ENCODE results near the gene SPTSSA. TPM values are rescaled to one million over a fixed set of nuclear protein-coding genes. Genes with fewer than 3 reads are reported as not detected.

SPTSSA gene
- total RNA-seq, 1 donor = 10.5 TPM

DNA sequence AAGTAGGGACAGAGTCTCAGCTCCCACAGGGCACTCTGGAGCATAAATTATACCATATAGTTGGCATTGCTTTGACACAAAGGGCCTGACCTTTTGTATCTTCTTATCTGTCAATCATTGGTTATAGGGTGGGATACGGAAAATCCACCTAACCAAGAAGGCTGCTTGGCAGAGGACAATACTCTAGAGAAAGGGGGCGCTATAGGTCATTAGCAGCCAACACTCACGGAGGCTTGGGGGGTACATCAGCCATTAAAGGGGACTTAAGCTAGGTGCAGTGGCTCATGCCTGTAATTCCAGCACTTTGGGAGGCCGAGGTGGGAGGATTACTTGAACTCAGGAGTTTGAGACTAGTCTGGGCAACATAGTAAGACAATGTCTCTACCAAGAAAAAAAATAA is 22.9 kb downstream of the SPTSSA start:
- Histone ChIP-seq H3K36me3 (ENCODE audit: insufficient read depth, low read length) (no peaks in the 10 kb centered on the region), H3K4me2 (ENCODE audit: insufficient read depth, low read length) (no peak overlapping the region), H3K4me1 (ENCODE audit: insufficient read depth, low read length) (peaks cover 14% of the 10 kb centered on the region), H3K27ac (ENCODE audit: low read depth, low read length) (no peak overlapping the region), H3K4me3 (ENCODE audit: insufficient read depth, low read length) (no peak overlapping the region), H4K20me1 (ENCODE audit: insufficient read depth, low read length) (peaks cover 6% of the 10 kb centered on the region), H2AFZ (ENCODE audit: low read length) (no peak overlapping the region), H3K27me3 (ENCODE audit: insufficient read depth, low read length) (no peaks in the 10 kb centered on the region), H3K79me2 (ENCODE audit: insufficient read depth, low read length) (peaks cover 23% of the 10 kb centered on the region), H3K9me3 (ENCODE audit: low read depth, low read length) (no peaks in the 10 kb centered on the region)
- DNase-seq (ENCODE audit: insufficient read length, low spot score, missing footprints) = no peak
- TF ChIP-seq, protein P1, sequence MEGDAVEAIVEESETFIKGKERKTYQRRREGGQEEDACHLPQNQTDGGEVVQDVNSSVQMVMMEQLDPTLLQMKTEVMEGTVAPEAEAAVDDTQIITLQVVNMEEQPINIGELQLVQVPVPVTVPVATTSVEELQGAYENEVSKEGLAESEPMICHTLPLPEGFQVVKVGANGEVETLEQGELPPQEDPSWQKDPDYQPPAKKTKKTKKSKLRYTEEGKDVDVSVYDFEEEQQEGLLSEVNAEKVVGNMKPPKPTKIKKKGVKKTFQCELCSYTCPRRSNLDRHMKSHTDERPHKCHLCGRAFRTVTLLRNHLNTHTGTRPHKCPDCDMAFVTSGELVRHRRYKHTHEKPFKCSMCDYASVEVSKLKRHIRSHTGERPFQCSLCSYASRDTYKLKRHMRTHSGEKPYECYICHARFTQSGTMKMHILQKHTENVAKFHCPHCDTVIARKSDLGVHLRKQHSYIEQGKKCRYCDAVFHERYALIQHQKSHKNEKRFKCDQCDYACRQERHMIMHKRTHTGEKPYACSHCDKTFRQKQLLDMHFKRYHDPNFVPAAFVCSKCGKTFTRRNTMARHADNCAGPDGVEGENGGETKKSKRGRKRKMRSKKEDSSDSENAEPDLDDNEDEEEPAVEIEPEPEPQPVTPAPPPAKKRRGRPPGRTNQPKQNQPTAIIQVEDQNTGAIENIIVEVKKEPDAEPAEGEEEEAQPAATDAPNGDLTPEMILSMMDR (IDR thresholded peaks at IDR 0.05; ENCODE audit: extremely low read depth, low read depth, low read length) = no peak

DNA sequence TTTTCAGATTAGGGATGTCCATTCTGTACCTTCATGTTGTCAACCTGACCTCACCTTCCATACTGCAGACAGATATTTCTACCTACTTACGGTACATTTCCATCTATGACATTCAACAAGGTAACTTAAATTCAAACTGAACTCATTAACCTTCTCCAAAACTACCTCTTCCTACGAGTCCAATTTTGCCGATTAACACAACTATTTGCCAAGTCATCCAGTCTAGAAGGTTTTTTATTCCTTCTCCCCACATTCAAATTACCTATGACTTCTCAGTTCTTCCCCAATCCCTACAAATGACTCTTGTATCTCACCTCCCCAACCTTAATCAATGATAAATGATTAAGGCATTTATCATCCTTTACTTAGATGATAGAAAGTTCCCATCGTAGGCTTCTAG is 23.6 kb downstream of the SPTSSA start:
- Histone ChIP-seq H4K20me1 (ENCODE audit: insufficient read depth, low read length) (peaks cover 6% of the 10 kb centered on the region), H3K36me3 (ENCODE audit: insufficient read depth, low read length) (no peaks in the 10 kb centered on the region), H3K4me3 (ENCODE audit: insufficient read depth, low read length) (no peak overlapping the region), H3K27ac (ENCODE audit: low read depth, low read length) (no peak overlapping the region), H3K27me3 (ENCODE audit: insufficient read depth, low read length) (no peaks in the 10 kb centered on the region), H3K4me1 (ENCODE audit: insufficient read depth, low read length) (peaks cover 14% of the 10 kb centered on the region), H3K9me3 (ENCODE audit: low read depth, low read length) (no peaks in the 10 kb centered on the region), H3K4me2 (ENCODE audit: insufficient read depth, low read length) (no peak overlapping the region), H2AFZ (ENCODE audit: low read length) (no peak overlapping the region), H3K79me2 (ENCODE audit: insufficient read depth, low read length) (peaks cover 23% of the 10 kb centered on the region)
- no peak for DNase-seq (ENCODE audit: insufficient read length, low spot score, missing footprints)
- TF ChIP-seq, protein P1 (IDR thresholded peaks at IDR 0.05; ENCODE audit: extremely low read depth, low read depth, low read length) = no peak

DNA sequence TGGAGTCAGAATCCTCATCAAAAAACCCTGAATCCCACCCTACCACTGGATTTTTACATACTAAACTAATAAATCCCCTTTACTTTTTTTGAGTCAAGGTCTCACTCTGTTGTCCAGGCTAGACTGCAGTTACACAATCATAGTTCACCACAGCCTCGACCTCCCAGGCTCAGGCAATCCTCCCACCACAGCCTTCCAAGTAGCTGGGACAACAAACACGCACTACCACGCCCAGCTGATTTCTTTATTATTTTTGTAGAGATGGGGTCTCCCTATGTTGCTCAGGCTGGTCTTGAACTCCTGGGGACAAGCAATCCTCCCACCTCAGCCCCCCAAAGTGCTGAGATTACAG is 24.3 kb downstream of the SPTSSA start:
- Histone ChIP-seq H2AFZ (ENCODE audit: low read length) (no peak overlapping the region), H3K36me3 (ENCODE audit: insufficient read depth, low read length) (no peaks in the 10 kb centered on the region), H3K4me2 (ENCODE audit: insufficient read depth, low read length) (no peak overlapping the region), H3K4me3 (ENCODE audit: insufficient read depth, low read length) (no peak overlapping the region), H3K27ac (ENCODE audit: low read depth, low read length) (no peak overlapping the region), H3K4me1 (ENCODE audit: insufficient read depth, low read length) (peaks cover 14% of the 10 kb centered on the region), H3K9me3 (ENCODE audit: low read depth, low read length) (no peaks in the 10 kb centered on the region), H4K20me1 (ENCODE audit: insufficient read depth, low read length) (peaks cover 6% of the 10 kb centered on the region), H3K27me3 (ENCODE audit: insufficient read depth, low read length) (no peaks in the 10 kb centered on the region), H3K79me2 (ENCODE audit: insufficient read depth, low read length) (peaks cover 23% of the 10 kb centered on the region)
- TF ChIP-seq, protein P1 (IDR thresholded peaks at IDR 0.05; ENCODE audit: extremely low read depth, low read depth, low read length) = no peak
- DNase-seq (ENCODE audit: insufficient read length, low spot score, missing footprints) = no peak

DNA sequence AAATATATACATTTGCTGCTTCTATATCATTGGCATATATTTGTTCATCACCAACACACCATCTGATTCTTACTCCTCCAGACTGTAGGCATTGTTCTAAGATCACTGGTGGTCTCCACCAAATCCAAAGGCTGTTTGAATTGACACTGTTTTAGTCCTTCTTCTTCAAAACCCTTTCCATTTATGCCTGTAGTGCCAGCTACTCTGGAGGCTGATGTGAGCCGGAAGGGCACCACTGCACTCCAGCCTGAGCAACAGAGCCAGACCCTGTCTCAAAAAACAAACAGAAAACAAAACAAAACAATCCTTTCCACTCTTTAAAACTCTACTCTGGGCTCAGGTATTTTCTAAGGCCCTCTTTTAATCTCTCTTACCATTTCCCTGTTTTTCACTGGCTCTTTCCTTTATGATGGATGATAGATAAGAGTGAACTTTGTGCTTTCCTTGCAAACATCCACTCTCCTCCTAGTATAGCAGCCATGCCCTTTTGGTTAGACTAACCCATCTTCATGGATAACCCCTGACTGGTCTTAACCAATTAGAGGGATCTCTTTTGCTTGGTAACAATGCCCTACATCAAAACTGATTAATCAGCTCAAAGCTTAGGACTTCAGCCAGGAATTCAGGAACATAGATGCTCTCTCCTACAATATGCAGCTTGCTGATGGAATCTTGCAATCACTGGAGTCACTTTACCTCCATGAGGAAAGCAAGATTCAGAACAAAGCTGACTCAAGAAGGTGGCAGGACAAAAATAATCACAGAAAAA is 24.9 kb downstream of the SPTSSA start:
- Histone ChIP-seq H2AFZ (ENCODE audit: low read length) (no peak overlapping the region), H3K79me2 (ENCODE audit: insufficient read depth, low read length) (peaks cover 20% of the 10 kb centered on the region), H3K27me3 (ENCODE audit: insufficient read depth, low read length) (no peaks in the 10 kb centered on the region), H3K4me2 (ENCODE audit: insufficient read depth, low read length) (peak overlapping the region; percentile 14), H3K9me3 (ENCODE audit: low read depth, low read length) (no peaks in the 10 kb centered on the region), H4K20me1 (ENCODE audit: insufficient read depth, low read length) (peaks cover 6% of the 10 kb centered on the region), H3K36me3 (ENCODE audit: insufficient read depth, low read length) (no peaks in the 10 kb centered on the region), H3K4me1 (ENCODE audit: insufficient read depth, low read length) (peaks cover 14% of the 10 kb centered on the region), H3K4me3 (ENCODE audit: insufficient read depth, low read length) (no peak overlapping the region), H3K27ac (ENCODE audit: low read depth, low read length) (peak overlapping the region; percentile 31)
- DNase-seq (ENCODE audit: insufficient read length, low spot score, missing footprints) = no peak
- TF ChIP-seq, protein P1 (IDR thresholded peaks at IDR 0.05; ENCODE audit: extremely low read depth, low read depth, low read length) = no peak
